Superior temporal gyrus (tissue), 1 donor: ENCODE measurements around the gene RAB11FIP5.
"Not testable (repeated sequence)": the region's sequence is repeated elsewhere in the genome, so short reads cannot be mapped to it uniquely, and the experiment has no call there.

Experiments used
- DNase-seq: peaks from one replicate; pipeline ENCODE4 v3.0.0-alpha.2; 2016; ENCODE audit errors: extremely low spot score

The RAB11FIP5 gene

GRCh38 chr2:73069855-73070642 lies 42.7 kb downstream of the RAB11FIP5 start:
- DNase-seq, result no peak

DNA sequence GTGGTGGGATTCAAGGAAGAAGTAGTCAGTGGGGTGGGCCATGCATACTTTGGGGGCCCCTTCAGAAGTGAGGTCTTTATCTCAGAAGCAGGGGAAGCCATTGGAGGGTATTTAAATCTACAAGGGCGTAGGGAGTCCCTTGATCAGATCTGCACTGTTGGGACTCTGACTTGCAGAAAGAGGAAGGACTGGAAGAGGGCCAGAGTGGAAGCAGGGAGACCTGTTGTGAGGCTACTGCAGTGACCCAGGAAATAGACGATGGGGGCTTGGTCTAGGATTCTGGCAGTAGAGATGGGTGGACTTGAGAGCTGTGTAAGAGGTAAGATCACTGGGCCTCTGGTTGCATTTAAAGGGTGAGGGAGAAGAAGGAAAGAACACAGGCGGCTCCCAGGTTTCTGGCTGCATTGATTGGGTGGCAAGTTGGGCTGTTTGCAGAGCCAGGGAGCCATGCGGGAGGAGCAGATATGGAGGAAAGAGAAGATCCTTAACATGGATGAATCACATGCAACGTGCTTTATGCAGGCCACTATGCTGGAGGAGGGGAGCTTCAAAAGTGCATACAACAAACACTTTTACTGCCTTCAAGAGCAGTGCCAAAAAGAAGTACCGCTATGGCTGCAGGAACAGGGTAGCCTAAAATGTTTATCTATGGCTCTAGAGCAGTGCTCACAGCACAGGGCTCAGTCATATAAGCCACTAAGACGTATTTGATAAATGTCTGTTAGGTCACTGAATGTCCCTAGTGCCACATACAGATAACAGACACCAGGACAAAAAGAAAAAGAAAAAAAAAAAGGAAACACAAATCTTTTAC lies 43.5 kb downstream of the RAB11FIP5 start:
- no peak for DNase-seq

- DNase-seq, result no peak
Observed at GRCh38 chr2:73068147-73068546, 44.6 kb downstream of the RAB11FIP5 start.

- no peak for DNase-seq
Observed at GRCh38 chr2:73067043-73067442, 45.7 kb downstream of the RAB11FIP5 start.

GRCh38 chr2:73065070-73065469 lies 47.7 kb downstream of the RAB11FIP5 start:
- not testable (repeated sequence) for DNase-seq

GRCh38 chr2:73063909-73064875 lies 48.6 kb downstream of the RAB11FIP5 start:
- DNase-seq, result no peak

DNA sequence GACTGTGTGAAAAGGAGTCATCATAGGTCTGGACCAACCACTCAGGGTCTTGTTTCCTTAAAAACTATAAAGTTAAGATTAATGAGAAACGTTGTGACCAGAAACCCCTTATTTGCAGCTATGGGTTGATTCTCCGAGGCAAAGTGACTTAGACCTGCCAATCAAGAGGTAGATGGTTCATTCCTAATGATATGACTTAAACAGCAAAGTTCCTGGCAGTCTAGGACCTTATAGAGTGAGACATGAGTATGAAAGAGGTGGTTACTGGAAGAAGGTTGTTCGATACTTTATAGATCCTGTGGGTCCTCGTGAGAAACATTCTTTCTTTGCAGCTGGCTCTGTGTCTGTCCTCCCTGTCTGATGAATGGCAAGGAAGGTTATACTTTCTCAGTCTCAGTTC lies 49.3 kb downstream of the RAB11FIP5 start:
- no peak for DNase-seq

GRCh38 chr2:73059106-73059505 lies 53.6 kb downstream of the RAB11FIP5 start:
- peak; percentile 64 for DNase-seq

- no peak for DNase-seq
Observed at GRCh38 chr2:73054980-73055379, 57.8 kb downstream of the RAB11FIP5 start.

DNA sequence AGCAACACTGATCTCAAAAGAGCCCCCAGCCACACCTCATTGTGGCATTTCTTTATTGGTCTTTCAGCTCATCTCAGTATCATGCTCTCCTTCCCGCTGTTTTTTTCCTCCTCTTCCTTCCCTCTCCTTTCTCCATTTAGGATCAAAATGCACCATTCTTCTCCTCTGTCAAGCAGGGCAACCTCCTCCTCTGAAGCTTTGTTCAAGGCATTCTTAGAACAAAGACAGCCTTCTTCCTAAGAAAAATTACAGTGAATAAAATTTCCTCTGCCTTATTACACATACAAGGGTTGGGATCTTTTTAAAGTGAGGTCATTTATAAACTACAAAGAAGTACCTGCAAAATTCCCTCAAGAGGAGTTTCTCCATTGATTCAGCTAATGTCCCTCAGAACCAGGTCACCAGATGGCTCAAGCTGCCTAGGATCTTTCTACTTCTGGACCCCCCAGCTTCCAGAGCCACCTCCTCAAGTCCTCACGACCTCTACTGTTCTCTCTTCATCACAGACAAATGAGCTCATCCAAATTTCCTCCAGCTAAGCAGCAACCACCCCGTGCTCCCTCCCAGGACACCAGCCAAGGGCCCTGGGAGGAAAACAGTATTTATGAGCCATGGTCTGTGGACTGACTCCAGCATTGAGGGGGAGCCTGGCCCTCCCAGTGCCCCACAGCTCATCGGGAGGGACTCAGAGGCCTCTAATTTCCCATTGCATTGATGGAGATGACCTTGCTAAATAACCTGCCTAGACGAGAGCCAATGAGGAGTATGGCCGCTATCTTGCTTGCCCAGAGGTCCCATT lies 59.2 kb downstream of the RAB11FIP5 start:
- no peak for DNase-seq

DNA sequence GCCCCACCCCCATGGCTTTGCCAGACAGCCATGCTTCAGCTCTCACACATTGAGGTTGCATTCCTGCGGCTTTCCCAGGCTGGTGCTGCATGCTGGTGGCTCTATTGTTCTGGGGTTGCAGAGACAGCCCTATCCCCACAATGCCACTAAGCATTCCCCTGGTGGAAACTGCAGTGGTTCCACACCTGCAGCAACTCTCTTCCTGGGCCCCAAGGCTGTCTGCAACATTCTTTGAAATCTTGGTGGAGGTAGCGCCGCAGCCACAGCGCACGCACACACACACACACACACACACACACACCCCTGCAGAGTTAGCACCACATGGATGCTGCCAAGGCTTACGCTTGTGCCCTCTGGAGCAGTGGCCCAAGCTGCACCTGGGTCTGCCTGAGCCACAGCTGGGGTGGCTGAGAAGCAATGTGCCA lies 62.6 kb downstream of the RAB11FIP5 start:
- no peak for DNase-seq

- no peak for DNase-seq
Observed at GRCh38 chr2:73043929-73044832, 68.6 kb downstream of the RAB11FIP5 start.

- DNase-seq, result no peak
Observed at GRCh38 chr2:73043276-73043675, 69.5 kb downstream of the RAB11FIP5 start.

- no peak for DNase-seq
Observed at GRCh38 chr2:73037947-73038585, 74.7 kb downstream of the RAB11FIP5 start.

GRCh38 chr2:73036766-73037165 lies 76.0 kb downstream of the RAB11FIP5 start:
- DNase-seq, result no peak

- DNase-seq, result no peak
Observed at GRCh38 chr2:73035899-73036711, 76.6 kb downstream of the RAB11FIP5 start.

DNA sequence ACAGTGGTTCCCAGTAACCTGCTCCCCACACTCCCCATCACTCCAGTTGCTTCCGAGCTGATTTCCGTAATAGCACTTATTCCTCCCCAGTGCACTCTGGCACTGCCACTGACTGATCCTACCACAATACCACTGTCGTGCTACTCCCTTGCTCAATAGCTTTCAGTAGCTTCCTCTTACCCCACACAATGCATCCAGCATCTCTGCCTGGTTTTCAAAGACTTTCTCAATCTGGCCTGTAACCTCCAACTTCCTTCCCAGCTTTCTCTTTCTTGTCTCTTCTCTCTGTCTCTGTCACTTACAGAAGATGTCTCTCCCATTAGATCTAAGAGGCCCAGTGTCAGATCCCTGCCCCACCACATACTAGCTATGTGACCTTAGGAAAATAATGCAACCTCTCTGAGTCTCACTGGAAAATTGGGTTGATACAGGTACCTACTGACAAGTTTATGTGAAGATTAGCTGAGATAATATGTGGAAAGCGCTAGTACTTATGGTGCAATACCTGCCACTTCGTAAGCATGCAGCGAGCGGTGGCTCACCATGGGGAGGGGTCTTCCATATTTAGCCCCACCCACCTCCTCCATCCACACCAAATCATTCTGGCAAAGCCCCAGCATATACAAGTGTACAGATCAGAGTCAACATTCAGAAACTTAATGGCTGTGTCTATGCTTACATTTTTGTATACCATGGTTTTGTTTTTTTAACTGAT lies 77.9 kb downstream of the RAB11FIP5 start:
- no peak for DNase-seq
